HUES6 (cell line): ENCODE measurements around the gene IL1R2.

Source experiments
- H3K27ac ChIP-seq: 2 replicates; pipeline ENCODE4 v1.7.0; 2013; ENCODE audit warnings: low read depth, mild to moderate bottlenecking, low read length, inconsistent platforms
- H3K27me3 ChIP-seq: 2 replicates; pipeline ENCODE4 v1.6.1; 2013; ENCODE audit warnings: low read length; ENCODE audit not compliant: control insufficient read depth, insufficient read depth
- H3K36me3 ChIP-seq: 2 replicates; pipeline ENCODE4 v1.6.1; 2013; ENCODE audit warnings: low read length; ENCODE audit not compliant: control insufficient read depth, insufficient read depth
- H3K4me1 ChIP-seq: 2 replicates; pipeline ENCODE4 v1.6.1; 2013; ENCODE audit warnings: low read length; ENCODE audit not compliant: control insufficient read depth, insufficient read depth
- H3K4me3 ChIP-seq: 2 replicates; pipeline ENCODE4 v1.5.1; 2013; ENCODE audit warnings: low read depth, low read length
- H3K9ac ChIP-seq: one replicate; pipeline ENCODE4 v1.6.1; 2013; ENCODE audit warnings: mild to moderate bottlenecking, low read length
- H3K9me3 ChIP-seq: 2 replicates; pipeline ENCODE4 v1.6.1; 2013; ENCODE audit warnings: low read depth, low read length; ENCODE audit not compliant: control insufficient read depth, insufficient read depth

IL1R2 gene

GRCh38 chr2:102043560-102043959 lies 51.8 kb downstream of the IL1R2 start:
- no peaks in the 10 kb centered on the region for H3K27me3 ChIP-seq
- H3K9me3 ChIP-seq, result no peaks in the 10 kb centered on the region
- H3K4me1 ChIP-seq, result no peaks in the 10 kb centered on the region; the same call in 1 of the 2 replicates
- no peak overlapping the region for H3K9ac ChIP-seq
- H3K36me3 ChIP-seq, result no peaks in the 10 kb centered on the region
- H3K4me3 ChIP-seq, result no peak overlapping the region
- no peak overlapping the region for H3K27ac ChIP-seq

GRCh38 chr2:102044235-102044896 lies 52.6 kb downstream of the IL1R2 start:
- no peak overlapping the region for H3K27ac ChIP-seq
- H3K27me3 ChIP-seq, result no peaks in the 10 kb centered on the region
- no peaks in the 10 kb centered on the region; the same call in 1 of the 2 replicates for H3K4me1 ChIP-seq
- H3K9ac ChIP-seq, result no peak overlapping the region
- H3K36me3 ChIP-seq, result no peaks in the 10 kb centered on the region
- no peaks in the 10 kb centered on the region for H3K9me3 ChIP-seq
- no peak overlapping the region for H3K4me3 ChIP-seq

- Histone ChIP-seq H3K9ac (no peak overlapping the region), H3K27me3 (no peaks in the 10 kb centered on the region), H3K4me3 (no peak overlapping the region), H3K9me3 (no peaks in the 10 kb centered on the region), H3K27ac (no peak overlapping the region), H3K36me3 (no peaks in the 10 kb centered on the region), H3K4me1 (no peaks in the 10 kb centered on the region; the same call in 1 of the 2 replicates)
These were observed 53.3 kb downstream of the IL1R2 start for GRCh38 chr2:102044967-102045489.

- Histone ChIP-seq H3K4me1 (no peaks in the 10 kb centered on the region; the same call in 1 of the 2 replicates), H3K4me3 (no peak overlapping the region), H3K36me3 (no peaks in the 10 kb centered on the region), H3K27ac (no peak overlapping the region), H3K9me3 (no peaks in the 10 kb centered on the region), H3K27me3 (no peaks in the 10 kb centered on the region), H3K9ac (no peak overlapping the region)
These were observed 53.9 kb downstream of the IL1R2 start for GRCh38 chr2:102045697-102046096.

GRCh38 chr2:102046135-102046986 lies 54.6 kb downstream of the IL1R2 start:
- Histone ChIP-seq H3K4me3 (no peak overlapping the region), H3K27me3 (no peaks in the 10 kb centered on the region), H3K9ac (no peak overlapping the region), H3K27ac (no peak overlapping the region), H3K9me3 (no peaks in the 10 kb centered on the region), H3K4me1 (no peaks in the 10 kb centered on the region; the same call in 1 of the 2 replicates), H3K36me3 (no peaks in the 10 kb centered on the region)

- Histone ChIP-seq H3K27me3 (no peaks in the 10 kb centered on the region), H3K27ac (no peak overlapping the region), H3K9me3 (no peaks in the 10 kb centered on the region), H3K36me3 (no peaks in the 10 kb centered on the region), H3K4me3 (no peak overlapping the region), H3K4me1 (no peaks in the 10 kb centered on the region; the same call in 1 of the 2 replicates), H3K9ac (no peak overlapping the region)
These were observed 56.7 kb downstream of the IL1R2 start for GRCh38 chr2:102048465-102048864.

- H3K4me1 ChIP-seq, result no peaks in the 10 kb centered on the region; the same call in 1 of the 2 replicates
- H3K9ac ChIP-seq, result no peak overlapping the region
- no peaks in the 10 kb centered on the region for H3K27me3 ChIP-seq
- no peaks in the 10 kb centered on the region for H3K9me3 ChIP-seq
- H3K4me3 ChIP-seq, result no peak overlapping the region
- no peak overlapping the region for H3K27ac ChIP-seq
- no peaks in the 10 kb centered on the region for H3K36me3 ChIP-seq
These were observed 58.1 kb downstream of the IL1R2 start for GRCh38 chr2:102049756-102050443.

- no peaks in the 10 kb centered on the region; the same call in 1 of the 2 replicates for H3K4me1 ChIP-seq
- H3K9me3 ChIP-seq, result no peaks in the 10 kb centered on the region
- H3K27ac ChIP-seq, result no peak overlapping the region
- no peaks in the 10 kb centered on the region for H3K36me3 ChIP-seq
- no peak overlapping the region for H3K9ac ChIP-seq
- no peaks in the 10 kb centered on the region for H3K27me3 ChIP-seq
- H3K4me3 ChIP-seq, result no peak overlapping the region
These were observed 59.2 kb downstream of the IL1R2 start for GRCh38 chr2:102050854-102051391.

GRCh38 chr2:102051692-102052277 lies 60.0 kb downstream of the IL1R2 start:
- Histone ChIP-seq H3K9me3 (no peaks in the 10 kb centered on the region), H3K4me1 (no peaks in the 10 kb centered on the region)

GRCh38 chr2:102052365-102052764 lies 60.6 kb downstream of the IL1R2 start:
- H3K27ac ChIP-seq, result no peak overlapping the region
- H3K9me3 ChIP-seq, result no peaks in the 10 kb centered on the region
- peaks cover under 1% of the 10 kb centered on the region; the same call in 1 of the 2 replicates for H3K4me1 ChIP-seq
- H3K4me3 ChIP-seq, result no peak overlapping the region
- H3K9ac ChIP-seq, result no peak overlapping the region
- H3K36me3 ChIP-seq, result no peaks in the 10 kb centered on the region
- no peaks in the 10 kb centered on the region for H3K27me3 ChIP-seq

More at GRCh38 chr2:102051692-102052277, 60.0 kb downstream of the IL1R2 start:
- no peak overlapping the region for H3K9ac ChIP-seq
- no peaks in the 10 kb centered on the region for H3K36me3 ChIP-seq
- H3K4me3 ChIP-seq, result no peak overlapping the region
- no peaks in the 10 kb centered on the region for H3K27me3 ChIP-seq
- no peak overlapping the region for H3K27ac ChIP-seq
